PC-3 (cell line): ENCODE measurements around the gene AXDND1. TPM values are rescaled to one million over a fixed set of nuclear protein-coding genes. Genes with fewer than 3 reads are reported as not detected.
"Not testable (repeated sequence)": the region's sequence is repeated elsewhere in the genome, so short reads cannot be mapped to it uniquely, and the experiment has no call there.

ENCODE experiments used
- ATAC-seq: fragments of 200-7000 bp; cut with Tn5 transposase; 2 replicates; pipeline ENCODE4 v1.9.1; 2020; ENCODE audit warnings: mild to moderate bottlenecking, moderate library complexity
- BruUV-seq: library from RNA; stranded (reverse); fragments of 400-500 nt; replicated peaks from 2 replicates; lab custom pipeline; 2021; lab: Mats Ljungman, UMichigan
- CTCF ChIA-PET: fragments of 300-600 bp; sonication (Branson Sonifier 250); formaldehyde crosslinking; loops from one replicate; lab custom pipeline; 2022; ENCODE audit warnings: antibody characterized with exemption; lab: Charles Lee
- POLR2A ChIA-PET: fragments of 300-600 bp; sonication (Branson Sonifier 250); formaldehyde crosslinking; loops from one replicate; lab custom pipeline; 2022; ENCODE audit warnings: antibody characterized with exemption; ENCODE audit not compliant: unreplicated experiment; lab: Charles Lee
- DNase-seq: peaks from one replicate; pipeline ENCODE4 v3.0.0-alpha.2; 2015
- H2AFZ ChIP-seq: fragments of 300-600 bp; sonication (generic); 2 replicates; pipeline ENCODE4 v1.6.0; 2016; ENCODE audit warnings: antibody characterized with exemption, low read length
- H3F3A ChIP-seq: fragments of 300-600 bp; sonication (generic); one replicate; pipeline ENCODE4 v1.6.0; 2017; ENCODE audit warnings: antibody characterized with exemption, low read length, control low read depth, mild to moderate bottlenecking; ENCODE audit not compliant: unreplicated experiment
- H3K27ac ChIP-seq: fragments of 300-600 bp; sonication (generic); 2 replicates; pipeline ENCODE4 v1.5.1; 2016; ENCODE audit warnings: mild to moderate bottlenecking, low read length
- H3K27me3 ChIP-seq: fragments of 300-600 bp; sonication (generic); 2 replicates; pipeline ENCODE4 v1.6.1; 2016; ENCODE audit warnings: low read length, mixed read lengths
- H3K36me3 ChIP-seq: fragments of 300-600 bp; sonication (generic); 2 replicates; pipeline ENCODE4 v1.6.1; 2016; ENCODE audit warnings: low read depth, mixed run types, low read length, mixed read lengths
- H3K4me1 ChIP-seq: fragments of 300-600 bp; sonication (generic); 2 replicates; pipeline ENCODE4 v1.5.1; 2016; ENCODE audit warnings: low read length; ENCODE audit not compliant: insufficient read depth
- H3K4me2 ChIP-seq: fragments of 300-600 bp; sonication (generic); 2 replicates; pipeline ENCODE4 v1.6.0; 2016; ENCODE audit warnings: low read length
- H3K4me3 ChIP-seq: fragments of 300-600 bp; sonication (generic); 2 replicates; pipeline ENCODE4 v1.5.1; 2016; ENCODE audit warnings: mild to moderate bottlenecking, low read length, mixed read lengths
- H3K79me2 ChIP-seq: fragments of 300-600 bp; sonication (generic); 2 replicates; pipeline ENCODE4 v1.6.1; 2017; ENCODE audit warnings: low read length, mixed read lengths
- H3K9ac ChIP-seq: fragments of 300-600 bp; sonication (generic); 2 replicates; pipeline ENCODE4 v1.6.0; 2016; ENCODE audit warnings: mild to moderate bottlenecking, low read length
- H3K9me2 ChIP-seq: fragments of 300-600 bp; sonication (generic); replicated peaks from 2 replicates; pipeline ENCODE4 v1.6.1; 2016; ENCODE audit warnings: mixed run types, low read length, mixed read lengths
- H3K9me3 ChIP-seq: fragments of 300-600 bp; sonication (generic); 2 replicates; pipeline ENCODE4 v1.6.1; 2016; ENCODE audit warnings: low read length, mixed read lengths
- H4K20me1 ChIP-seq: fragments of 300-600 bp; sonication (generic); 2 replicates; pipeline ENCODE4 v1.6.1; 2016; ENCODE audit warnings: low read length, mixed read lengths
- CTCF ChIP-seq: fragments of 300-600 bp; sonication (generic); conservative IDR thresholded peaks from 2 replicates; pipeline ENCODE4 v1.5.1; 2017; ENCODE audit warnings: antibody characterized with exemption, low read depth, mild to moderate bottlenecking, low read length
- EZH2 ChIP-seq: fragments of 300-600 bp; sonication (generic); IDR thresholded peaks from one replicate; pipeline ENCODE4 v1.6.1; 2017; ENCODE audit warnings: antibody characterized with exemption, mild to moderate bottlenecking, low read length; ENCODE audit not compliant: unreplicated experiment
- EZH2phosphoT487 ChIP-seq: fragments of 300-600 bp; sonication (generic); IDR thresholded peaks from 2 replicates; pipeline ENCODE4 v1.6.1; 2018; ENCODE audit warnings: mild to moderate bottlenecking, antibody characterized with exemption, low read length, borderline replicate concordance
- intact Hi-C: fragments of 100-400 bp; cut with micrococcal nuclease; formaldehyde crosslinking; loops from 2 replicates; pipeline ENCODE4 v1.9.0; 2023
- total RNA-seq: library from RNA; depleted of rRNA; stranded (reverse); fragments of >200 nt; gene quantifications from 2 replicates; pipeline ENCODE4 v1.2.3, GENCODE V29; 2014

The AXDND1 gene
- total RNA-seq, 1 experiment from 2014 or later, result not detected

DNA sequence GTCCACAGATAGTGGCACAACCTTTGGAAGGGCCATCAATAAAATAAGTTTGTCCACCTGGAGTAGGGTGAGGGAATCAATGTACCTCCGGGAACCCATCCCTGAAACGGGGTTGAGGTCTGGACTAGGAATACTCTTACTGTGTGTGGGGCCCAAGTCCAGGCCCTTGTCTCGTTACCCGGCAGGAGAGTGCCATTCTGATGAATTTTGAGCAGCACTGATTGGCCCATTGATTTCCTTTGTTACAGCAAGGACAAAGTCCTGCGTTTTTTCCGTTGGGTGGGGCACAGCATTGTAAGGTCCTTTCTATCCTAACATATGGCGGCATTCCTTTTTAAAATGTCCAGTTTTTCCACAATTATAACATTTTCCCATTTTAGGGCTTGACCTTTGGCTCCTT, 75.2 kb downstream of the AXDND1 start:
- intact Hi-C loops, result no loop called here
- Histone ChIP-seq H3K4me1 (no peaks in the 10 kb centered on the region), H3K79me2 (no peaks in the 10 kb centered on the region), H3K9me2 (no peaks in the 10 kb centered on the region), H2AFZ (no peak overlapping the region), H3K9ac (no peak overlapping the region), H3K27me3 (0 out of 2 replicates have a peak, but pooled peaks cover 4% of the 10 kb centered on the region), H4K20me1 (no peaks in the 10 kb centered on the region), H3K36me3 (no peaks in the 10 kb centered on the region), H3F3A (no peaks in the 10 kb centered on the region), H3K4me2 (no peak overlapping the region), H3K4me3 (no peak overlapping the region), H3K27ac (no peak overlapping the region), H3K9me3 (no peaks in the 10 kb centered on the region)
- POLR2A ChIA-PET, result no interaction called here
- no peak for ATAC-seq
- CTCF ChIA-PET, result no interaction called here
- TF ChIP-seq EZH2 (no peak), CTCF (no peak), EZH2phosphoT487 (no peak)
- no TSS peak for BruUV-seq
- no peak for DNase-seq

DNA sequence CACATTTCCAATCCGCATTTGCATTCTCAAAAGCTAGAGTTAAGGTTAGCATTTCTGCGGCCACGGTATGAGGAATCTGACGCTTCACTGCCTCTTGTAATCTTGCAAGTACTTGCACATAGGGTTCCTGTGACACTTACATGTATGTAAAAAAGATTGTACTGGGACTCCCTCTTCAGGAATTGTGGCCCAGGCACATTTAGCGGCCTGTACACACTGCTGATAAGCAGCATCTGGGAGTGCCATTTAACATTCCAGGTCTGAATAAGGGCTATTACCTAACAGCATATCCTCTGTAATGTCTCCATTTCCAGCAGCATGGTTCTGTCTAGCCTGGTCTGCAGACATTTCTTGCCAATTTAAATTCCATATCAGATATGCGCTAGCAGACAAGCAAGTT, 75.7 kb downstream of the AXDND1 start:
- Histone ChIP-seq H3K4me2 (no peak overlapping the region), H3K9me3 (no peaks in the 10 kb centered on the region), H2AFZ (no peak overlapping the region), H3K4me1 (no peaks in the 10 kb centered on the region), H3K36me3 (no peaks in the 10 kb centered on the region), H3K9ac (no peak overlapping the region), H3K9me2 (no peaks in the 10 kb centered on the region), H3F3A (no peaks in the 10 kb centered on the region), H3K79me2 (no peaks in the 10 kb centered on the region), H4K20me1 (no peaks in the 10 kb centered on the region), H3K4me3 (no peak overlapping the region), H3K27ac (no peak overlapping the region), H3K27me3 (0 out of 2 replicates have a peak, but pooled peaks cover 4% of the 10 kb centered on the region)
- DNase-seq (no peak), ATAC-seq (no peak)
- TF ChIP-seq EZH2 (no peak), EZH2phosphoT487 (no peak), CTCF (no peak)
- BruUV-seq, result no TSS peak
- POLR2A ChIA-PET, result no interaction called here
- intact Hi-C loops, result no loop called here
- CTCF ChIA-PET, result no interaction called here

DNA sequence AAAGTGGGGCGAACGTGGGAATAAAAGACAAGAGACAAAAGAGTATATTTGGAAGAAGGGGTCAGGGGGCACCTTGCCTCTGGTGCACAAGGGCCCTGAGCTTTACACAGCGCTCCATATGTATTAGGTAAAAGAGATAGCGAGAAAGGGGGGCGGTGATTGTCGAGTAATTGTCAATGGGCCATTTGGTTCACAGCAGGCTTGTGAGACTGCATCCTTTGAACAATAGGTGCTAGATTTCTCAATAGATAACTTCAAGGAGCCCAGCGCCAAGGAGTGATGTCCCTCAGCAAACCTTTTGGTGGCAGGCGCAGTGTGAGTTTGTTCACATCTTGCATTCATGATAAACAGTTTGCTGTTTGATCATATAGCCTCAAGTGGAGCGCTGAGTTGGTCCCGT, 77.1 kb downstream of the AXDND1 start:
- H3K9me3 ChIP-seq, BruUV-seq, H3K27ac ChIP-seq, H3K9me2 ChIP-seq, POLR2A ChIA-PET, H4K20me1 ChIP-seq, H3K4me2 ChIP-seq, CTCF ChIA-PET, H3K4me1 ChIP-seq, intact Hi-C loops, H3K36me3 ChIP-seq, H3K9ac ChIP-seq, DNase-seq, H3K4me3 ChIP-seq, H3K79me2 ChIP-seq, H2AFZ ChIP-seq, ATAC-seq, H3F3A ChIP-seq, H3K27me3 ChIP-seq: not testable (repeated sequence)
